GM12801 (cell line): ENCODE results near the gene DLGAP1.

Source experiments
- CTCF ChIP-seq: IDR thresholded peaks from one replicate; pipeline ENCODE4 v1.5.1; 2011; ENCODE audit warnings: control low read depth; ENCODE audit not compliant: insufficient read length; ENCODE audit errors: extremely low read depth

The DLGAP1 gene

DNA sequence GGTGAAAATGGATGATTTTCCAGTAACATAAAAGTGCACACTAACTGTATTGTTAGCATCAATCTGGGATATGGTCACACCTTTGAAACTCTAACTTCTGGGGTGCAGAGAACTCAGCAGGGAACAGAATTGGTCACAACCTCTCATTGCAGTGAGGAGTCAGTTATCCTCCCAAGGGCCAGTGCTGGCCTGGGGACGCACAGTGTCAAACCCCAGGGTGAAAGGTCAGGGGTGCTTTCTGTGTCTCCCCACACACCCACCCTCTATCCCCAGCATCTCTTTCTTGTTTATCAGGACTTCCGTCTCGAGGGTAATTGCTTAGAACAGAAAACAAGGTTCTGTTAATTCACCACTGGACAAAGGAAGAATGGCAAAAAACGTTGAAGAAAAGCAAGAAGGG is 208.7 kb downstream of the DLGAP1 start:
- no peak for TF ChIP-seq CTCF

DNA sequence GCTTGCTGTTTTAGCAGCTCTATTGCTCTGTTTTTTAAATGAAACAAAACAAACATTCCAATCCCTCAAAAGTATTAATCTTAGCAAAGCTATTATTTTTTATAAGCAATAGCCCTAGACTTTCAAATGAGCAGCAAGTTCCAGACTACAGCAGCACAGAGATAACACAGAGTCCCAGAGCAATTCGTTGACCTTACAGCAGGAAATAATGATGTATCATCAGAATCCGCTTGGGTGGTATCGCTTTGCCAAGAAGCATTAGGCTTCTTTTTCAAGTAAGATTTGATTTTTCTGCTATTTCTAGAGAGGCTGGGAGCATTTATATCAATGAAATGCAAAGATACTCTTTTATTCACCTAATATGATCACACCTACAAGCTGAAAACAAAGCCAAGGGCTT is 209.7 kb downstream of the DLGAP1 start:
- no peak for TF ChIP-seq CTCF

- TF ChIP-seq CTCF, result no peak
Measured at GRCh38 chr18:4242431-4243161, 212.5 kb downstream of the DLGAP1 start.

GRCh38 chr18:4241090-4241617 is 214.0 kb downstream of the DLGAP1 start:
- no peak for TF ChIP-seq CTCF

GRCh38 chr18:4238966-4239365 is 216.1 kb downstream of the DLGAP1 start:
- TF ChIP-seq CTCF, result no peak

DNA sequence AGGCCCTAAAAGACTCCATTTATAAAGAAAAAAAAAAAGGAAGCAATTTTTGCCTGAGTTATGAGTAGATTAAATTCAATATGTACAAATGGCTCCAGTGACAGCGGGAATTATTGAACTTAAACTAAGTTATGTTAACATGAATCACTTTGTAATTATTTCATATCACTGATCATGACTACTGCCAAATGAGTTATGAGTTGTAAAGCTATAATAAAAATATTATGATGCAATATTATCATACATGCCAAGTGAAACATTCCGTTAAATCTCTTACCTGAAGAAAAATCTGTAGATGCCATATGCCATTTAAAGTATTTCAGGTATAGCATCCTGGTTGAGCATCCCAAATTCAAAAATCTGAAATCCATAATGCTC is 217.5 kb downstream of the DLGAP1 start:
- TF ChIP-seq CTCF, result no peak

GRCh38 chr18:4236940-4237663 is 218.0 kb downstream of the DLGAP1 start:
- no peak for TF ChIP-seq CTCF
